ENCODE data around the gene PAX6.

DNA sequence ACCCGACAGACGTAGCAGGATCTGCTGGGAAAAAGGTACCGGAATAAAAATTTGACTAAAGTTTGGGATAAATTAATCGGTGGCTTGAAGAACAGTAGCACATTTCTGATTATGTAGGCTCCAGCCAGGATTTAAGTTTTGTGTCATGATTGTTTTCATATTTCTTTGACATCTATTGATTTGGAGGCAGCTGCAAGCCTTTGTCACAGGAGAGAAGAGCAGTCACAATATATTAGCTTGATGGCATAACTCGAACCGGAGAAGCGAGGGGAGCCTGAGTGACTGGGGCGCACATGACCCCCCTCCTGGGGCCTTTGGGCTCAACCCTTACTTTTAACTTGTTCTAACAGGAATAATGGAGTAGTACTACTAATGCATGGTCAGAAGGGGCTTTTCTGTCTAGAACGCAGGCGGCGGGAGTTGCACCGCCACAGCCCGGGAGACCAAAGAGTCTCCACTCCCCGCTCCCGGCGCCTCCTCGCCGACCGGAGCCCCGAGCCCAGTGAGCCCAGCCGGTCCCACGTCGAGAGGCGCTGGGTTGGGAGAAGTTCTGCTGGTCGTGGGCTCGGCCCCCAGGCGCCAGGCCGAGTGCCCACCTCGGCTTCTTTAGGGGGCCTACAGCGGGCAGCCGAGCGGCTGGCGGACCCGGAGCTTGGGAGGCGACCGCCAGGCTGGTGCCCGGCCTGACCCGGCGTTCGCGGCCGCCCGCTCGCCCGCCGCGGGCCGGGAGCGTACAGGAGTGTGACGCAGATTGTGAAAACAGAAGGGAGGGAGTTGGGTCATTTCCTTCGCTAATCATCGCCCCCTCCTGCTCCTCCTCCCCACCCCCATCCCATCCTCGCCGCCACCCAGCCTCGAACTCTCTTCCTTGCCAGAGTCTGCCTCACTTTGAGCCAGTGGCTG lies 15.7 kb upstream of the PAX6 start:
- TF ChIP-seq, protein P1, sequence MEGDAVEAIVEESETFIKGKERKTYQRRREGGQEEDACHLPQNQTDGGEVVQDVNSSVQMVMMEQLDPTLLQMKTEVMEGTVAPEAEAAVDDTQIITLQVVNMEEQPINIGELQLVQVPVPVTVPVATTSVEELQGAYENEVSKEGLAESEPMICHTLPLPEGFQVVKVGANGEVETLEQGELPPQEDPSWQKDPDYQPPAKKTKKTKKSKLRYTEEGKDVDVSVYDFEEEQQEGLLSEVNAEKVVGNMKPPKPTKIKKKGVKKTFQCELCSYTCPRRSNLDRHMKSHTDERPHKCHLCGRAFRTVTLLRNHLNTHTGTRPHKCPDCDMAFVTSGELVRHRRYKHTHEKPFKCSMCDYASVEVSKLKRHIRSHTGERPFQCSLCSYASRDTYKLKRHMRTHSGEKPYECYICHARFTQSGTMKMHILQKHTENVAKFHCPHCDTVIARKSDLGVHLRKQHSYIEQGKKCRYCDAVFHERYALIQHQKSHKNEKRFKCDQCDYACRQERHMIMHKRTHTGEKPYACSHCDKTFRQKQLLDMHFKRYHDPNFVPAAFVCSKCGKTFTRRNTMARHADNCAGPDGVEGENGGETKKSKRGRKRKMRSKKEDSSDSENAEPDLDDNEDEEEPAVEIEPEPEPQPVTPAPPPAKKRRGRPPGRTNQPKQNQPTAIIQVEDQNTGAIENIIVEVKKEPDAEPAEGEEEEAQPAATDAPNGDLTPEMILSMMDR (conservative IDR thresholded peaks at IDR 0.05) = no peak
- TF ChIP-seq EZH2 (IDR thresholded peaks at IDR 0.05; ENCODE audit: low read depth) = no peak

Data from PC-9 (cell line).